Measurements from ENCODE around the gene SEPTIN3.
A peak's percentile ranks its signal among the peaks of the same experiment; 100 is the strongest.

Gene SEPTIN3

GRCh38 chr22:41966225-41966606, 3.0 kb upstream of the SEPTIN3 start:
- TF ChIP-seq CTCF (IDR thresholded peaks at IDR 0.05; ENCODE audit: borderline replicate concordance, control extremely low read depth, extremely low read depth, insufficient read depth, missing control alignments): no peak
- in situ Hi-C loops (cut with MboI; ENCODE audit: low sequenced_read_pairs, unreplicated experiment): loop anchor here (25.0 kb wide), 1 partner anchor 471 kb away; the partner anchor contains the start of gene NFAM1
- no peak for DNase-seq (ENCODE audit: low spot score)

- DNase-seq (ENCODE audit: low spot score): peak; percentile 74
- in situ Hi-C loops (cut with MboI; ENCODE audit: low sequenced_read_pairs, unreplicated experiment): loop anchor here (25.0 kb wide), 1 partner anchor 471 kb away; the partner anchor contains the start of gene NFAM1
Measured at GRCh38 chr22:41966607-41967240, 2.5 kb upstream of the SEPTIN3 start.

GRCh38 chr22:41968601-41969000, 642 bp upstream of the SEPTIN3 start:
- no peak for DNase-seq (ENCODE audit: low spot score)
- in situ Hi-C loops (cut with MboI; ENCODE audit: low sequenced_read_pairs, unreplicated experiment): loop anchor here (25.0 kb wide), 1 partner anchor 469 kb away; the partner anchor contains the start of gene NFAM1
- no peak for TF ChIP-seq CTCF (IDR thresholded peaks at IDR 0.05; ENCODE audit: borderline replicate concordance, control extremely low read depth, extremely low read depth, insufficient read depth, missing control alignments)

More at GRCh38 chr22:41966607-41967240, 2.5 kb upstream of the SEPTIN3 start:
- TF ChIP-seq CTCF (IDR thresholded peaks at IDR 0.05; ENCODE audit: borderline replicate concordance, control extremely low read depth, extremely low read depth, insufficient read depth, missing control alignments): peak; percentile 0

- in situ Hi-C loops (cut with MboI; ENCODE audit: low sequenced_read_pairs, unreplicated experiment): loop anchor here (10.0 to 25.0 kb wide), 2 partner anchors 114 to 467 kb away; partner anchors contain the start of gene NFAM1
- DNase-seq (ENCODE audit: low spot score): no peak
- no peak for TF ChIP-seq CTCF (IDR thresholded peaks at IDR 0.05; ENCODE audit: borderline replicate concordance, control extremely low read depth, extremely low read depth, insufficient read depth, missing control alignments)
Measured at GRCh38 chr22:41970601-41971000, 1.4 kb downstream of the SEPTIN3 start.

- TF ChIP-seq CTCF (IDR thresholded peaks at IDR 0.05; ENCODE audit: borderline replicate concordance, control extremely low read depth, extremely low read depth, insufficient read depth, missing control alignments): no peak
- in situ Hi-C loops (cut with MboI; ENCODE audit: low sequenced_read_pairs, unreplicated experiment): loop anchor here (10.0 to 25.0 kb wide), 2 partner anchors 113 to 466 kb away; partner anchors contain the start of gene NFAM1
- no peak for DNase-seq (ENCODE audit: low spot score)
Measured at GRCh38 chr22:41971431-41971830, 2.2 kb downstream of the SEPTIN3 start.

GRCh38 chr22:41974691-41975290, 5.5 kb downstream of the SEPTIN3 start:
- in situ Hi-C loops (cut with MboI; ENCODE audit: low sequenced_read_pairs, unreplicated experiment): loop anchor here (10.0 to 25.0 kb wide), 2 partner anchors 110 to 463 kb away; partner anchors contain the start of gene NFAM1
- no peak for DNase-seq (ENCODE audit: low spot score)
- no peak for TF ChIP-seq CTCF (IDR thresholded peaks at IDR 0.05; ENCODE audit: borderline replicate concordance, control extremely low read depth, extremely low read depth, insufficient read depth, missing control alignments)
